ENCODE measurements around the gene RRP1.

- TF ChIP-seq, protein P1, sequence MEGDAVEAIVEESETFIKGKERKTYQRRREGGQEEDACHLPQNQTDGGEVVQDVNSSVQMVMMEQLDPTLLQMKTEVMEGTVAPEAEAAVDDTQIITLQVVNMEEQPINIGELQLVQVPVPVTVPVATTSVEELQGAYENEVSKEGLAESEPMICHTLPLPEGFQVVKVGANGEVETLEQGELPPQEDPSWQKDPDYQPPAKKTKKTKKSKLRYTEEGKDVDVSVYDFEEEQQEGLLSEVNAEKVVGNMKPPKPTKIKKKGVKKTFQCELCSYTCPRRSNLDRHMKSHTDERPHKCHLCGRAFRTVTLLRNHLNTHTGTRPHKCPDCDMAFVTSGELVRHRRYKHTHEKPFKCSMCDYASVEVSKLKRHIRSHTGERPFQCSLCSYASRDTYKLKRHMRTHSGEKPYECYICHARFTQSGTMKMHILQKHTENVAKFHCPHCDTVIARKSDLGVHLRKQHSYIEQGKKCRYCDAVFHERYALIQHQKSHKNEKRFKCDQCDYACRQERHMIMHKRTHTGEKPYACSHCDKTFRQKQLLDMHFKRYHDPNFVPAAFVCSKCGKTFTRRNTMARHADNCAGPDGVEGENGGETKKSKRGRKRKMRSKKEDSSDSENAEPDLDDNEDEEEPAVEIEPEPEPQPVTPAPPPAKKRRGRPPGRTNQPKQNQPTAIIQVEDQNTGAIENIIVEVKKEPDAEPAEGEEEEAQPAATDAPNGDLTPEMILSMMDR (IDR thresholded peaks at IDR 0.05; ENCODE audit: insufficient read depth, low read length, poor library complexity, severe bottlenecking) = no peak
- TF ChIP-seq EZH2phosphoT487 (conservative IDR thresholded peaks at IDR 0.05; ENCODE audit: low read length) = no peak
Measured at GRCh38 chr21:43800124-43800523, 10.7 kb downstream of the RRP1 start.
